Osteocyte (in vitro differentiated cells): ENCODE results near the gene PTPRD. TPM values are rescaled to one million over a fixed set of nuclear protein-coding genes. Genes with fewer than 3 reads are reported as not detected.

ENCODE experiments used
- DNase-seq: peaks from one replicate; pipeline ENCODE4 v3.0.0; 2021; ENCODE audit warnings: mixed read lengths; ENCODE audit not compliant: unreplicated experiment; ENCODE audit errors: extremely low spot score
- H3K27ac Mint-ChIP-seq: one replicate; pipeline ENCODE4 v1.8.0; 2021; ENCODE audit warnings: mild to moderate bottlenecking, mixed read lengths; ENCODE audit not compliant: unreplicated experiment
- H3K27me3 Mint-ChIP-seq: one replicate; pipeline ENCODE4 v1.8.0; 2021; ENCODE audit warnings: mixed read lengths; ENCODE audit not compliant: unreplicated experiment
- H3K36me3 Mint-ChIP-seq: one replicate; pipeline ENCODE4 v1.8.0; 2021; ENCODE audit warnings: mixed read lengths; ENCODE audit not compliant: unreplicated experiment
- H3K4me1 Mint-ChIP-seq: one replicate; pipeline ENCODE4 v1.8.0; 2021; ENCODE audit warnings: mixed read lengths; ENCODE audit not compliant: unreplicated experiment
- H3K4me3 Mint-ChIP-seq: one replicate; pipeline ENCODE4 v1.8.0; 2021; ENCODE audit warnings: mild to moderate bottlenecking, moderate library complexity, mixed read lengths; ENCODE audit not compliant: unreplicated experiment
- H3K9me3 Mint-ChIP-seq: one replicate; pipeline ENCODE4 v1.8.0; 2021; ENCODE audit warnings: mixed read lengths; ENCODE audit not compliant: unreplicated experiment
- total RNA-seq: library from RNA; stranded (reverse); gene quantifications from 2 replicates; pipeline ENCODE4 v1.2.1, GENCODE V29; 2021
- TF ChIP-seq, protein P1 (sequence below): fragments of 200-600 bp; sonication (generic); IDR thresholded peaks from 2 replicates; pipeline ENCODE4 v1.5.0; 2021; ENCODE audit warnings: antibody characterized with exemption, mild to moderate bottlenecking, moderate library complexity

PTPRD gene
- total RNA-seq, 1 donor from 2014 or later = 5.4 TPM

GRCh38 chr9:8762479-8763085, 1850.2 kb downstream of the PTPRD start:
- Mint-ChIP-seq H3K9me3 (no peaks in the 10 kb centered on the region), H3K4me1 (no peaks in the 10 kb centered on the region), H3K4me3 (no peak overlapping the region), H3K36me3 (no peaks in the 10 kb centered on the region), H3K27me3 (no peaks in the 10 kb centered on the region), H3K27ac (no peak overlapping the region)
- no peak for DNase-seq
- TF ChIP-seq, protein P1, sequence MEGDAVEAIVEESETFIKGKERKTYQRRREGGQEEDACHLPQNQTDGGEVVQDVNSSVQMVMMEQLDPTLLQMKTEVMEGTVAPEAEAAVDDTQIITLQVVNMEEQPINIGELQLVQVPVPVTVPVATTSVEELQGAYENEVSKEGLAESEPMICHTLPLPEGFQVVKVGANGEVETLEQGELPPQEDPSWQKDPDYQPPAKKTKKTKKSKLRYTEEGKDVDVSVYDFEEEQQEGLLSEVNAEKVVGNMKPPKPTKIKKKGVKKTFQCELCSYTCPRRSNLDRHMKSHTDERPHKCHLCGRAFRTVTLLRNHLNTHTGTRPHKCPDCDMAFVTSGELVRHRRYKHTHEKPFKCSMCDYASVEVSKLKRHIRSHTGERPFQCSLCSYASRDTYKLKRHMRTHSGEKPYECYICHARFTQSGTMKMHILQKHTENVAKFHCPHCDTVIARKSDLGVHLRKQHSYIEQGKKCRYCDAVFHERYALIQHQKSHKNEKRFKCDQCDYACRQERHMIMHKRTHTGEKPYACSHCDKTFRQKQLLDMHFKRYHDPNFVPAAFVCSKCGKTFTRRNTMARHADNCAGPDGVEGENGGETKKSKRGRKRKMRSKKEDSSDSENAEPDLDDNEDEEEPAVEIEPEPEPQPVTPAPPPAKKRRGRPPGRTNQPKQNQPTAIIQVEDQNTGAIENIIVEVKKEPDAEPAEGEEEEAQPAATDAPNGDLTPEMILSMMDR = no peak

- H3K4me3 Mint-ChIP-seq = no peak overlapping the region
- DNase-seq = no peak
- no peaks in the 10 kb centered on the region for H3K4me1 Mint-ChIP-seq
- H3K27me3 Mint-ChIP-seq = no peaks in the 10 kb centered on the region
- H3K27ac Mint-ChIP-seq = no peak overlapping the region
- H3K9me3 Mint-ChIP-seq = no peaks in the 10 kb centered on the region
- H3K36me3 Mint-ChIP-seq = no peaks in the 10 kb centered on the region
- TF ChIP-seq, protein P1 = no peak
Measured at GRCh38 chr9:8760000-8760767, 1852.6 kb downstream of the PTPRD start.

DNA sequence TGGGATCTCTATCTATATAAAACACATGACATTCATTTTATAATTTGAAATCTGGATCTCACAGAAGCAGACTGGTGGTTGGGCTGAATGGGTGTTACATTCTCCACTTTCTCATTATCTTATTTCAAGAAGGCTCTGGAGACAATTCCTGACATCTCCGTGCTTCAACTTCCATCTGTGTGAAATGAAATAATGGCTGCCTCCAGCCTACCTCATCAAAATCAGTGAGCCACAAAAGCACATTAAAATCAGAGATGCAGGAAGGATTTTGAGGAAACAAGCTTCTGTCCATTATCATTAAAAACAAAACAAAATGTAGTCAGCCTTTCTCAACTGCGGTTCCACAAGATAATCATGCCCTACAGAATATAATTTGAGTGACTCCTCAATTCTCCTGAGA, 1854.9 kb downstream of the PTPRD start:
- Mint-ChIP-seq H3K27me3 (no peaks in the 10 kb centered on the region), H3K9me3 (no peaks in the 10 kb centered on the region), H3K4me3 (no peak overlapping the region), H3K27ac (no peak overlapping the region), H3K36me3 (no peaks in the 10 kb centered on the region), H3K4me1 (no peaks in the 10 kb centered on the region)
- no peak for DNase-seq
- TF ChIP-seq, protein P1 = no peak

DNA sequence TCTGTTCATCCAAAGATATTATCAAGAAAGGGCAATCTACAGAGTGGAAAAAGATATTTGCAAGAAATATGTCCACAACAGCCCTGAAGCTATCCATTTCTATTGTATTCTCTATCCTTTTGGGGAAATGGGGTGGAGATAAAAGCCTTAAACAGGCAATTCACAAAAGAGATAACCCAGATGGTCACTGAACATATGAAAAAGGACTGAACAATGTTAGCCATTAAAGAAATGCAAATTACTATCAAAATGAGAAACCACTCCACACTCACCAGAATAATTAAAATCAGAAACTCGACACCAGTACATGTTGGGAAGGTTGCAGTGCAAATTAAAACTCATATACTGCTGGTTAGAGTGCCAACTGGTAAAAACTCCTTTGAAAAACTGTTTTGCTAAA, 1858.1 kb downstream of the PTPRD start:
- Mint-ChIP-seq H3K9me3 (no peaks in the 10 kb centered on the region), H3K27me3 (no peaks in the 10 kb centered on the region), H3K36me3 (no peaks in the 10 kb centered on the region), H3K4me1 (peaks cover 3% of the 10 kb centered on the region), H3K4me3 (no peak overlapping the region), H3K27ac (no peak overlapping the region)
- no peak for DNase-seq
- TF ChIP-seq, protein P1 = no peak

GRCh38 chr9:8751406-8751930, 1861.3 kb downstream of the PTPRD start:
- H3K4me3 Mint-ChIP-seq = no peak overlapping the region
- no peak for DNase-seq

More at GRCh38 chr9:8751406-8751930, 1861.3 kb downstream of the PTPRD start:
- no peaks in the 10 kb centered on the region for H3K9me3 Mint-ChIP-seq
- peaks cover 3% of the 10 kb centered on the region for H3K4me1 Mint-ChIP-seq
- no peaks in the 10 kb centered on the region for H3K36me3 Mint-ChIP-seq
- H3K27ac Mint-ChIP-seq = no peak overlapping the region
- H3K27me3 Mint-ChIP-seq = no peaks in the 10 kb centered on the region
- TF ChIP-seq, protein P1 = no peak
